Measurements from ENCODE around the gene SEPTIN12.

SEPTIN12 gene

GRCh38 chr16:4736546-4736945, 51.6 kb downstream of the SEPTIN12 start:
- no peak overlapping the region for H3K4me3 ChIP-seq (ENCODE audit: low read length)

GRCh38 chr16:4734730-4735535, 53.2 kb downstream of the SEPTIN12 start:
- H3K4me3 ChIP-seq (ENCODE audit: low read length): peak overlapping the region; percentile 98
- no peak for TF ChIP-seq CTCF (conservative IDR thresholded peaks at IDR 0.05; ENCODE audit: low read length)
- DNase-seq (ENCODE audit: low read depth): peak; percentile 69

More at GRCh38 chr16:4736546-4736945, 51.6 kb downstream of the SEPTIN12 start:
- DNase-seq (ENCODE audit: low read depth): no peak
- no peak for TF ChIP-seq CTCF (conservative IDR thresholded peaks at IDR 0.05; ENCODE audit: low read length)

GRCh38 chr16:4734063-4734729, 53.9 kb downstream of the SEPTIN12 start, which contains the start of the genes ANKS3 and DNAAF8:
ANKS3 (minus strand) TSS chr16:4734271; CDS start chr16:4730149, 4,122 bp downstream.
DNAAF8 (plus strand) TSS chr16:4734537; CDS start chr16:4736515, 1,978 bp downstream.
- H3K4me3 ChIP-seq (ENCODE audit: low read length): peak within 1 kb of the TSS; percentile 98
- peak; percentile 98 for DNase-seq (ENCODE audit: low read depth)
- no peak for TF ChIP-seq CTCF (conservative IDR thresholded peaks at IDR 0.05; ENCODE audit: low read length)

- no peak for DNase-seq (ENCODE audit: low read depth)
- TF ChIP-seq CTCF (conservative IDR thresholded peaks at IDR 0.05; ENCODE audit: low read length): no peak
- peak overlapping the region; percentile 98 for H3K4me3 ChIP-seq (ENCODE audit: low read length)
Observed at GRCh38 chr16:4733747-4734062, 54.4 kb downstream of the SEPTIN12 start.

- no peak for DNase-seq (ENCODE audit: low read depth)
- no peak for TF ChIP-seq CTCF (conservative IDR thresholded peaks at IDR 0.05; ENCODE audit: low read length)
- peak overlapping the region; percentile 98 for H3K4me3 ChIP-seq (ENCODE audit: low read length)
Observed at GRCh38 chr16:4733211-4733742, 54.9 kb downstream of the SEPTIN12 start.

- TF ChIP-seq CTCF (conservative IDR thresholded peaks at IDR 0.05; ENCODE audit: low read length): no peak
- DNase-seq (ENCODE audit: low read depth): no peak
- H3K4me3 ChIP-seq (ENCODE audit: low read length): no peak overlapping the region
Observed at GRCh38 chr16:4729876-4730275, 58.3 kb downstream of the SEPTIN12 start.

All from AG10803 (cell line).